Mammary epithelial cell (primary cell): ENCODE results near the gene AMDHD1.

Experiments
- EZH2 ChIP-seq: IDR thresholded peaks from 2 replicates; pipeline ENCODE4 v1.6.1; 2012; ENCODE audit warnings: low read length, inconsistent platforms, borderline replicate concordance
- TF ChIP-seq, protein P1 (sequence below), 2 donors: IDR thresholded peaks in 1 of 2; conservative IDR thresholded peaks in 1 of 2; 2 replicates each; pipeline ENCODE4 v1.5.1; 2011 to 2012; ENCODE audit warnings: inconsistent platforms in 2 of 2, low read length in 2 of 2, mild to moderate bottlenecking in 2 of 2, control low read depth in 1 of 2, low read depth in 1 of 2; ENCODE audit not compliant: insufficient read depth in 1 of 2; ENCODE audit errors: extremely low read depth in 1 of 2

DNA sequence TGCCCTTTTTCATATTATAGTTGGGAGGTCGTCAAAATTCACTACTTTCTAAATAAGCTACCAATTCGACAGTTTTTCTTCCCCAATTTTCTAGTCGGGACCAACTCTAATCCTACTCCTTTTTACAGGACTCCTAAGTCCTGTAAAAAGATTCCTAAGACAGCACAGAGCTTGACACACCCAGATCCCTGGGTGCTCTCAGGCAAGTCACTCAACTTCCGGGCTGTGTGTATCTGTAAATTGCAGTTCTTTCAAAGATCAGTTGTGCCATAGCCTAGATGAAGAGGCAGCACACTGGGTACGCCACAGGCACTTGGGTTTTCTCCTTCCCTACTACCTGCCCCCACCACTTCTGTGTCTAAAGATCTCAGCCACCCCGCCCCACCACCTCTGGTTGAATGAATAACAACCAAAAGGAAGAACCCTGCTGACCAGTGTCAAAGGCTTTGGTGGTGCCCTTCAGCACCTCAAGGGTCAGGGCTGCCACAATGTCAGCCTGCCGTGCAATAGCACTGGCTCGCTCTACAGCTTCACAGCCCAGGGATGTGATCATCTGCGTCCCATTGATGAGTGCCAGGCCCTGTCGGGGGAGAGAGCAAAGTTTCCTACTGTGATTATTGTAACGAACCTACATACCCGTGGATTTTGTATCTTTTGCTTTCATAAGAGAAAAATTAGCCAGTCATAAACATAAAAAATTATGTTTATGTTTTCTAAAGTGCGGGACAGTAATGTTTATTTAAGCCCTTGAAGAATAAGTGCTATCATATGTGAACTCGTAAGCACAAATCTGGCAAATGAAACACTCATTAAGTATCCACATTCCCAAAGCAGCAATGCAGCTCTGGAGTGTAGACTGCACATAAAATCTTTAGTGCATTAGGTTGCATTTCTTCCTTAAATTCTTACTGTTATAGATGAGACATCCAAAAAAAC, 43.8 kb downstream of the AMDHD1 start:
- TF ChIP-seq, protein P1, sequence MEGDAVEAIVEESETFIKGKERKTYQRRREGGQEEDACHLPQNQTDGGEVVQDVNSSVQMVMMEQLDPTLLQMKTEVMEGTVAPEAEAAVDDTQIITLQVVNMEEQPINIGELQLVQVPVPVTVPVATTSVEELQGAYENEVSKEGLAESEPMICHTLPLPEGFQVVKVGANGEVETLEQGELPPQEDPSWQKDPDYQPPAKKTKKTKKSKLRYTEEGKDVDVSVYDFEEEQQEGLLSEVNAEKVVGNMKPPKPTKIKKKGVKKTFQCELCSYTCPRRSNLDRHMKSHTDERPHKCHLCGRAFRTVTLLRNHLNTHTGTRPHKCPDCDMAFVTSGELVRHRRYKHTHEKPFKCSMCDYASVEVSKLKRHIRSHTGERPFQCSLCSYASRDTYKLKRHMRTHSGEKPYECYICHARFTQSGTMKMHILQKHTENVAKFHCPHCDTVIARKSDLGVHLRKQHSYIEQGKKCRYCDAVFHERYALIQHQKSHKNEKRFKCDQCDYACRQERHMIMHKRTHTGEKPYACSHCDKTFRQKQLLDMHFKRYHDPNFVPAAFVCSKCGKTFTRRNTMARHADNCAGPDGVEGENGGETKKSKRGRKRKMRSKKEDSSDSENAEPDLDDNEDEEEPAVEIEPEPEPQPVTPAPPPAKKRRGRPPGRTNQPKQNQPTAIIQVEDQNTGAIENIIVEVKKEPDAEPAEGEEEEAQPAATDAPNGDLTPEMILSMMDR (conservative IDR thresholded peaks at IDR 0.05 in 1 of 2, IDR thresholded peaks at IDR 0.05 in 1 of 2; ENCODE audit: extremely low read depth in 1 of 2, insufficient read depth in 1 of 2, low read depth in 1 of 2, low read length in 2 of 2), result no peak
- TF ChIP-seq EZH2, result no peak
